Measurements from ENCODE around the gene YAP1.
"Not testable (repeated sequence)": the region's sequence is repeated elsewhere in the genome, so short reads cannot be mapped to it uniquely, and the experiment has no call there.

DNA sequence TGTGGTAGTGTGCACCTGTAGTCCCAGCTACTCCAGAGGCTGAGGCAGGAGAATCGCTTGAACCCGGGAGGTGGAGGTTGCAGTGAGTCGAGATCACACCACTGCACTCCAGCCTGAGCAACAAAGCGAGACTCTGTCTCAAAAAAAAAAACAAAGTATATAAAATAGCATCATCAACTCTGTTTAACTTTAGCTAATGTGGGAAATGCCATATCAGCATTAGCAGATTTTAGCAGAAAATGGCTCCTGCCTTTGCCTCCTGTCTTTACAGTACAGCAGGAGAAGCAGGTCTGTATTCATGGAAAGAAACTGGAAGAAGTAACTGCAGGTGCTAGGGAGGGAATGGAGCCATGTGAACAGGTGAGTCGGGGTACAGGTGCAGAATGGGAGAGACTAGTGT lies 154.5 kb downstream of the YAP1 start:
- not testable (repeated sequence) for TF ChIP-seq POLR2A, CTCF (IDR thresholded peaks at IDR 0.05)

Data from esophagus squamous epithelium (tissue), 4 donors.